IPS DF 6.9 (cell line): ENCODE results near the gene PECR.

Experiments used
- DNase-seq: peaks from one replicate; pipeline ENCODE4 v3.0.0-alpha.2; 2013; ENCODE audit warnings: low read depth, low spot score
- H3K27ac ChIP-seq: one replicate; pipeline ENCODE4 v1.5.1; 2013; ENCODE audit warnings: low read length, control low read depth
- H3K27me3 ChIP-seq: 2 replicates; pipeline ENCODE4 v1.6.1; 2013; ENCODE audit warnings: mild to moderate bottlenecking, low read length; ENCODE audit not compliant: control insufficient read depth, insufficient read depth
- H3K36me3 ChIP-seq: 2 replicates; pipeline ENCODE4 v1.6.1; 2013; ENCODE audit warnings: low read length; ENCODE audit not compliant: control insufficient read depth, insufficient read depth
- H3K4me1 ChIP-seq: 2 replicates; pipeline ENCODE4 v1.6.1; 2013; ENCODE audit warnings: low read length; ENCODE audit not compliant: control insufficient read depth, insufficient read depth
- H3K4me3 ChIP-seq: 2 replicates; pipeline ENCODE4 v1.5.1; 2013; ENCODE audit warnings: mild to moderate bottlenecking, low read length
- H3K9me3 ChIP-seq: 2 replicates; pipeline ENCODE4 v1.6.1; 2013; ENCODE audit warnings: low read length, inconsistent platforms; ENCODE audit not compliant: control insufficient read depth, insufficient read depth
- WGBS: extraction: QIAGEN DNeasy Blood & Tissue Kit; methylation state at CpG from one replicate; pipeline ENCODE4 v1.1.7; 2013; ENCODE audit warnings: mixed read lengths, missing lambda C conversion rate; ENCODE audit not compliant: insufficient read length, insufficient coverage; 5-methylcytosine and 5-hydroxymethylcytosine counted together

PECR gene

GRCh38 chr2:216056739-216057138 is 24.9 kb downstream of the PECR start:
- no peaks in the 10 kb centered on the region for H3K27me3 ChIP-seq
- no peaks in the 10 kb centered on the region for H3K9me3 ChIP-seq
- no peak overlapping the region for H3K27ac ChIP-seq
- no peaks in the 10 kb centered on the region for H3K4me1 ChIP-seq
- no CpG with 5 or more reads among the region's 3 CpGs for WGBS
- no peaks in the 10 kb centered on the region; the same call in 1 of the 2 replicates for H3K36me3 ChIP-seq
- no peak overlapping the region for H3K4me3 ChIP-seq
- DNase-seq = no peak

GRCh38 chr2:216055680-216056079 is 25.9 kb downstream of the PECR start:
- H3K27ac ChIP-seq = no peak overlapping the region
- no CpG with 5 or more reads among the region's 4 CpGs for WGBS

GRCh38 chr2:216052420-216052819 is 29.2 kb downstream of the PECR start:
- DNase-seq = no peak
- Histone ChIP-seq H3K4me3 (no peak overlapping the region), H3K27me3 (no peaks in the 10 kb centered on the region), H3K4me1 (no peaks in the 10 kb centered on the region), H3K36me3 (no peaks in the 10 kb centered on the region; the same call in 1 of the 2 replicates), H3K27ac (no peak overlapping the region), H3K9me3 (no peaks in the 10 kb centered on the region)
- WGBS = no CpG with 5 or more reads among the region's 2 CpGs

More at GRCh38 chr2:216055680-216056079, 25.9 kb downstream of the PECR start:
- no peak overlapping the region for H3K4me3 ChIP-seq
- no peaks in the 10 kb centered on the region; the same call in 1 of the 2 replicates for H3K36me3 ChIP-seq
- H3K27me3 ChIP-seq = no peaks in the 10 kb centered on the region
- no peaks in the 10 kb centered on the region for H3K4me1 ChIP-seq
- DNase-seq = no peak
- H3K9me3 ChIP-seq = no peaks in the 10 kb centered on the region

- no peak overlapping the region for H3K4me3 ChIP-seq
- H3K36me3 ChIP-seq = no peaks in the 10 kb centered on the region; the same call in 1 of the 2 replicates
- H3K9me3 ChIP-seq = no peaks in the 10 kb centered on the region
- no peak for DNase-seq
- H3K4me1 ChIP-seq = no peaks in the 10 kb centered on the region
- H3K27ac ChIP-seq = no peak overlapping the region
- WGBS = no CpG with 5 or more reads among the region's 3 CpGs
- no peaks in the 10 kb centered on the region for H3K27me3 ChIP-seq
These were observed 30.3 kb downstream of the PECR start for GRCh38 chr2:216051350-216051749.

- H3K27ac ChIP-seq = no peak overlapping the region
- no peaks in the 10 kb centered on the region for H3K36me3 ChIP-seq
- H3K4me3 ChIP-seq = no peak overlapping the region
- H3K4me1 ChIP-seq = no peaks in the 10 kb centered on the region
- no CpG with 5 or more reads among the region's 2 CpGs for WGBS
- no peaks in the 10 kb centered on the region for H3K9me3 ChIP-seq
- H3K27me3 ChIP-seq = no peaks in the 10 kb centered on the region
- no peak for DNase-seq
These were observed 32.2 kb downstream of the PECR start for GRCh38 chr2:216049452-216049851.

- Histone ChIP-seq H3K9me3 (no peaks in the 10 kb centered on the region), H3K27ac (no peak overlapping the region), H3K4me1 (no peaks in the 10 kb centered on the region), H3K36me3 (no peaks in the 10 kb centered on the region), H3K27me3 (no peaks in the 10 kb centered on the region), H3K4me3 (no peak overlapping the region)
- DNase-seq = no peak
- no CpG with 5 or more reads among the region's 2 CpGs for WGBS
These were observed 34.2 kb downstream of the PECR start for GRCh38 chr2:216047397-216047796.

GRCh38 chr2:216044883-216045486 is 36.6 kb downstream of the PECR start:
- no peak overlapping the region for H3K4me3 ChIP-seq
- no peaks in the 10 kb centered on the region for H3K27me3 ChIP-seq
- no peak overlapping the region for H3K27ac ChIP-seq
- H3K9me3 ChIP-seq = no peaks in the 10 kb centered on the region
- DNase-seq = no peak
- H3K36me3 ChIP-seq = no peaks in the 10 kb centered on the region
- no peaks in the 10 kb centered on the region for H3K4me1 ChIP-seq
- WGBS = no CpG with 5 or more reads among the region's 5 CpGs

- Histone ChIP-seq H3K9me3 (no peaks in the 10 kb centered on the region), H3K4me1 (no peaks in the 10 kb centered on the region), H3K36me3 (no peaks in the 10 kb centered on the region), H3K27me3 (no peaks in the 10 kb centered on the region), H3K27ac (no peak overlapping the region), H3K4me3 (no peak overlapping the region)
- no peak for DNase-seq
- WGBS = no CpG with 5 or more reads among the region's 5 CpGs
These were observed 37.7 kb downstream of the PECR start for GRCh38 chr2:216043949-216044348.

- H3K27me3 ChIP-seq = no peaks in the 10 kb centered on the region
- WGBS = no CpG with 5 or more reads among the region's 2 CpGs
These were observed 40.2 kb downstream of the PECR start for GRCh38 chr2:216041438-216041837.

GRCh38 chr2:216039918-216040317 is 41.7 kb downstream of the PECR start:
- Histone ChIP-seq H3K4me1 (no peaks in the 10 kb centered on the region), H3K36me3 (no peaks in the 10 kb centered on the region), H3K27ac (no peak overlapping the region), H3K9me3 (no peaks in the 10 kb centered on the region), H3K27me3 (no peaks in the 10 kb centered on the region), H3K4me3 (no peak overlapping the region)
- DNase-seq = no peak
- WGBS = no CpG with 5 or more reads among the region's 3 CpGs

More at GRCh38 chr2:216041438-216041837, 40.2 kb downstream of the PECR start:
- Histone ChIP-seq H3K9me3 (no peaks in the 10 kb centered on the region), H3K4me3 (no peak overlapping the region), H3K4me1 (no peaks in the 10 kb centered on the region), H3K27ac (no peak overlapping the region), H3K36me3 (no peaks in the 10 kb centered on the region)
- DNase-seq = no peak

- Histone ChIP-seq H3K27ac (no peak overlapping the region), H3K27me3 (no peaks in the 10 kb centered on the region), H3K36me3 (no peaks in the 10 kb centered on the region), H3K4me1 (no peaks in the 10 kb centered on the region), H3K4me3 (no peak overlapping the region), H3K9me3 (no peaks in the 10 kb centered on the region)
- peak; percentile 71 for DNase-seq
- no CpG with 5 or more reads among the region's 1 CpG for WGBS
These were observed 47.5 kb downstream of the PECR start for GRCh38 chr2:216034065-216034464.
